ENCODE measurements around the gene COL27A1.

Gene COL27A1

GRCh38 chr9:114168281-114169028 lies 13.1 kb downstream of the COL27A1 start:
- DNase-seq (ENCODE audit: low read depth in 2 of 2), result no peak

DNA sequence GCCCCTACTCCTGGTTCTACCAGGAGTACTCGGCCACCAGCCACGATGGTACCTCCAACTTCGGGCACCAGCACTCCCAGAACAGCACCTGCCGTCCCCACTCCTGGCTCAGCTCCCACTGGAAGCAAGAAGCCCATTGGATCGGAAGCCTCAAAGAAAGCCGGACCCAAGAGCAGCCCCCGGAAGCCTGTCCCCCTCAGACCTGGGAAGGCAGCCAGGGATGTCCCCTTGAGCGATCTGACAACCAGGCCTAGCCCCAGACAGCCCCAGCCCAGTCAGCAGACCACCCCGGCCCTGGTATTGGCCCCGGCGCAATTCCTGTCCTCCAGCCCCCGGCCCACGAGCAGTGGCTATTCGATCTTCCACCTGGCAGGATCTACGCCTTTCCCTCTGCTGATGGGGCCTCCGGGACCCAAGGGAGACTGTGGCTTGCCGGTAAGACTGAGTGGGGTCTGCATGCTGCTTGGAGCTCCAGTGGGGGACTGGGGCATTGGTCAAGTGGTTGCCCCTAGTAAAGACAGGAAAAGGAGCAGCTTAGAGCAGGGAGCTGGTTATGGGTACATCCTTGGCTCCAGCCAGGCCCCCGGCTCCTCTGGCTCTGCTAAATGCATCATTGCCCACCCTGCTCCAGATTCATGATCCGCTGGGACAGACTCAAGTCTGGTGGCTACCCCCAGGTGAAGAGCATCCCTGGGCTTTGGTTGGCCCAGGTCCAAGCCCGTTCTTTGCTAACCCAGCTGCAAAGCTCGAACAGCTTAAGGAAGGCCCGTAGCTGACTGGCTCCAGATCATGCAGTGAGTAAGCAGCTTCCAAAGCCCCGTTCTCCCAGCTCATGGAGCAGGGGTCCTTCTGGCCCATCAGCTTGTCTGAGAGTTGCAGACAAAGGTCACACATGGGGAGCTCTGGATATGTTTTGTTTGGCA lies 14.0 kb downstream of the COL27A1 start:
- DNase-seq (ENCODE audit: low read depth in 2 of 2), result no peak

- DNase-seq (ENCODE audit: low read depth in 2 of 2), result no peak
These were observed 14.8 kb downstream of the COL27A1 start for GRCh38 chr9:114169952-114170770.

- no peak for DNase-seq (ENCODE audit: low read depth in 2 of 2)
These were observed 15.6 kb downstream of the COL27A1 start for GRCh38 chr9:114170771-114171461.

DNA sequence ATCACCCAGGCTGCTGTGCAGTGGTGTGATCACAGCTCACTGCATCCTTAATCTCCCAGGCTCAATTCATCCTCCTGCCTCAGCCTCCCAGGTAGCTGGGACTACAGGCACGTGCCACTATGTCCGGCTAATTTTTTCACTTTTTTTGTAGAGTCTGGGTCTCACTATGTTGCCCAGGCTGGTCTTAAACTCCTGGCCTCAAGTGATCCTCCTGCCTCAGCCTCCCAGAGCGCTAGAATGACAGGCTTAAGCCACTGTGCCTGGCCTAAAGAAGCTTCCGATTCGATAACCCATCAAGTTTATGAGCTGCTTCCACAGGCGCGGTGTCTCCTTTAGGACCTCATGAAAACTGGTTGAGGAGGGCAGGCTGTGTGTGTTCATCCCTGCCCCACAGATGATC lies 16.2 kb downstream of the COL27A1 start:
- DNase-seq (ENCODE audit: low read depth in 2 of 2), result no peak

DNA sequence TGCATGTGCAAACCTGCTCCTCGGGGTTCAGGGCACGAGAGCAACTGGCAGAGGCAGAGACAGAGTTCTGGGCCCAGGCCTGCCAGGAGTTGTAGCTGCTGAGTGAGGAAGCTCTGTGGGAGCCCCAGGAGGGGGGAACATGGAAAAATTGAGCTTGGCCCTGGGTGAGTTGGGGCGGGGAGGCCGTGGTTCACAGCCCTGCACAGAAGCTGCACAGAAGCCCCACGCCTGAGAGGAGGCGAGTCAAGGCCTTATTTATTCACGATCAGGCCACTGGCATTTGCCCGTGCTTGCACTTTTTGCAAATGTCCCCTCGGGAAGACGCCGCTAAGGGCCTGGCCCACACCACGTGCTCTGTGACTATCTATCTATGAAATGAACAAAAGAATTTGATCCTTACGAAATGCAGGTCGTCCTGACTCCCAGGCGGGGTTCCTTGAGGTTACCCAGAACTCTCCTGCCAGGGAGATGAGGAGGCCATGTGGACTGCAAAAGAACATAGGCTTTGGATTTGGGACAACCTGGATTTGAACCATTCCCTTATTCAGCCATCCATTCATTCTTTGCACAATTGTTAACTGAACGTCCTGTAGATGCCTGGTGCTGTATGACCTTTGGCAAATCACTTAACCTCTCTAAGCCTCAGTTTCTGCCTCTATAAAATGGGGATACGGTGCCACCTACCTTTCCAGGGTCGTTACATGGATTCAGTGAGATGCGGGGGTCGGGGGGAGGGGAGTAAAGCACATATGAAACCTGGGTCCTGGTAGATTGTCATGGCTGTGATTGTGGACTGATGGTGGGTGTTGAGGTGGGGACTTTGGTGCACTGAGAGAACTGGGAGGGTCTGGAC lies 17.9 kb downstream of the COL27A1 start:
- DNase-seq (ENCODE audit: low read depth in 2 of 2), result no peak

DNA sequence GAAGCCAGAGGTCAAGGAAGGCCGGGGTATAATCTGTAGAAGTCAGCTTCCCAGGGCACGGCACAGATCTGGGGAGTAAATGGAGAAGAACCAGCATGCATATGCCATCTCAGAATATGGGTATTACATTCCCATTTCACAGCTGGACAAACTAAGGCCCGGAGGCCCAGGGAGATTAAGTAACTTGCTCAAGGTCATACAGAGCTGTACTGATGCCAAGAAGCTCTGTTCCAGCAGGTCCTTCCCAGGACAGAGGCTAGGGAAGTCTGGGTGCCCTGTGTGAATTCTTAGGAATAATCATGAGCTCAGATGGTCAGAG lies 19.2 kb downstream of the COL27A1 start:
- DNase-seq (ENCODE audit: low read depth in 2 of 2), result no peak

DNA sequence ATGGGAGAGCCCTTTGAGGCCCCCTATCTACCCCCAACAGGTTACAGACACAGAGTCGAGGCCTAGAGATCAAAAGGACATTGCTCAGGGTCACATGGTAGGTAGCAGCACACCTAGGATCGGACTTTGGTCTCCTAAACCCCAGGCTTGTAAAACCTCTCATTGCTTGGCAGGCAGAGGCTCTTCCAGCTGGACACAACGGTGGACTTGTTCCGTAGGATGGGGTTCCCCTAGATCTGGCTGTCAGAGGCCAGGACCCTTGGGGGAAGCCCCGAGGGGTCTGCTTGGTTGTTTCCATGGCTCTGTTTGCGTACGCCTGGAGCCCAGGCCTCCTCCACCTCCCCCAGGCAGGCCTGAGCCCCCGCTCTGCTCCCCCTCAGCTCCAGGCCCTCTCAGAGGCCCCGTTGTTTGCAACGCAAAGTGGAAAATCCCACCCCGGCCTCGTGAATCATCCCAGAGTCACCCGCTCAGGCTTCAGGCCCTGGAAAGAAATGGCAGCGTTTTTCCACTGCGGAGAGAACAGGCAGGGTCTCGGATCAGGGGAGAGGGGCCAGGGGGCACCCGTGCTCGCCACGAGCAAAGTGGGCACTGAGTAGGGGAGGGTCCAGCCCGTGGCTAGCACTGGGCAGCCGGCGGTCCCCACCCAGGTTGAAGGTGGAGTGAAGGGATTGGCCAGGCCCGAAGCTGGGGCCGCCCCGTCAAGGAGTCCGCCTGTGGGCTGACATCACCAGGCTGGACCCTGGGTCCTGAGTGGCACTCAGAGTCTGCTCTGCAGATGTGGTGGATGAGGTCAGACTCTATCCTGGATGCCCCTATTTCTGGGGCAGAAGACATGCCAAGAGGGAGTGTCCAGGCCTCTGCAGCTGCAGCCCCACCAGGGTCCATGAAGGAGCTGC lies 19.8 kb downstream of the COL27A1 start:
- no peak for DNase-seq (ENCODE audit: low read depth in 2 of 2)

- DNase-seq (ENCODE audit: low read depth in 2 of 2), result no peak
These were observed 21.4 kb downstream of the COL27A1 start for GRCh38 chr9:114176624-114177291.

GRCh38 chr9:114177423-114178064 lies 22.2 kb downstream of the COL27A1 start:
- DNase-seq (ENCODE audit: low read depth in 2 of 2), result no peak

DNA sequence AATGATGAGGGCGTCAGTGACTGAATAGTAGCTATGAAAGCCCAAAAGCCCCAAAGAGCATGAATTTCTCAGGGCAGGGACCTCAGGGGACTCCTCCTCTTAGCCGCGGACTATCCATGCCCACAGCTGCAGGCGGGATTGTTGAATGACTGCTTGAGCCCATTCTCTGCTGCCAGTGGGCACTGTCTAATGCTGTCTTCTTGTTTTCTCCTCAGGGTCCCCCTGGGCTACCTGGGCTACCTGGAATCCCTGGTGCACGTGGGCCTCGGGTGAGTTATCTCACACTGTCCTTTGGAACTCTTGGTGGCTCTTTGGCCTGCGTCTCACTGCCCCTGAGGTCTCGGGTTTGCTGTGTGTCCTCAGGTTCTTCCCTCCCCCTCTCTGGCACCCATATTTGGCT lies 22.7 kb downstream of the COL27A1 start:
- DNase-seq (ENCODE audit: low read depth in 2 of 2), result no peak

GRCh38 chr9:114178756-114179450 lies 23.6 kb downstream of the COL27A1 start:
- DNase-seq (ENCODE audit: low read depth in 2 of 2), result no peak

- DNase-seq (ENCODE audit: low read depth in 2 of 2), result no peak
These were observed 24.2 kb downstream of the COL27A1 start for GRCh38 chr9:114179516-114179915.

GRCh38 chr9:114180696-114181606 lies 25.6 kb downstream of the COL27A1 start:
- DNase-seq (ENCODE audit: low read depth in 2 of 2), result no peak

- no peak for DNase-seq (ENCODE audit: low read depth in 2 of 2)
These were observed 26.5 kb downstream of the COL27A1 start for GRCh38 chr9:114181607-114182409.

DNA sequence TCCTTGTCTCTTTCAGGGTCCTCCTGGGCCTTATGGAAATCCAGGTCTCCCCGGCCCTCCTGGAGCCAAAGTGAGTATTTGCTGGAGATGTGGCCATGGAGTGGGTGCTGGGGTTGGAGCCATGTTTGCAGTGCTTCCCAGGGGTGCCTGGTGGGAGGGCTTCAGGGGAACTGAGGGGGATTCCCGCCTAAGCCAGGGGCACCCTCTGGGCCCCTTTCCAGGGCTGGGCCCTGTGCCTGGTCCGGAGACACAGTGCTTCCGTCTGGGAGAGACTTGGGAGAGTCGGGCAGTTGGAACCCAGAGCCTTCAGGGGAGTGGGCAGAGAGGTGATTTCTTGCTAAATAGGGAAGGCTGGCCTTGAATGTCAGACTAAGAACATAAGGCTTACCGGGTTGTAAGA lies 27.7 kb downstream of the COL27A1 start:
- no peak for DNase-seq (ENCODE audit: low read depth in 2 of 2)

Data from stimulated activated CD4-positive, alpha-beta T cell treated with anti-CD3 and anti-CD28 coated beads, Interleukin-12 subunit alpha, Interleukin-12 subunit beta, amount 100 ng/mL, for 24 hours (primary cell).